ENCODE data around the gene PLCB4. TPM values are rescaled to one million over a fixed set of nuclear protein-coding genes. Genes with fewer than 3 reads are reported as not detected.

The PLCB4 gene
- total and polyA plus RNA-seq, 2 experiments from 2014 or later, result 6.5 to 16.1 TPM

- TF ChIP-seq ZNF462 (CRISPR knock-in tag; IDR thresholded peaks at IDR 0.05) (no peak), CREB1 (CRISPR knock-in tag; IDR thresholded peaks at IDR 0.05; ENCODE audit: low read depth) (no peak), ETS1 (IDR thresholded peaks at IDR 0.05) (no peak), JUNB (IDR thresholded peaks at IDR 0.05; ENCODE audit: unreplicated experiment) (no peak)
Observed at GRCh38 chr20:9141070-9141469, 72.2 kb downstream of the PLCB4 start (continued).

- Histone ChIP-seq H4K20me1 (replicated peaks; ENCODE audit: insufficient read depth) (no peaks in the 10 kb centered on the region), H3F3A (replicated peaks; ENCODE audit: low read depth) (no peaks in the 10 kb centered on the region), H3K79me2 (replicated peaks; ENCODE audit: insufficient read depth) (no peaks in the 10 kb centered on the region; the same call in 1 of the 2 replicates), H3K4me3 (no peak overlapping the region), H3K4me1 (ENCODE audit: insufficient read depth) (no peaks in the 10 kb centered on the region; the same call in 1 of the 2 replicates), H2AFZ (no peak overlapping the region), H3K27me3 (ENCODE audit: insufficient read depth) (no peaks in the 10 kb centered on the region), H3K9me2 (ENCODE audit: insufficient read depth) (0 out of 2 replicates have a peak, but pooled peaks cover 8% of the 10 kb centered on the region), H3K27ac (ENCODE audit: low read depth) (no peak overlapping the region), H3K4me2 (no peak overlapping the region), H3K36me3 (ENCODE audit: insufficient read depth) (no peaks in the 10 kb centered on the region)
- Mint-ChIP-seq H3K27me3 (ENCODE audit: insufficient read depth, low read depth, poor library complexity) (no peaks in the 10 kb centered on the region), H3K4me1 (peaks cover 5% of the 10 kb centered on the region; the same call in 2 of the 3 replicates), H3K4me3 (no peak overlapping the region), H3K36me3 (ENCODE audit: low read depth) (peaks cover 17% of the 10 kb centered on the region), H3K27ac (no peak overlapping the region), H3K9me3 (peaks cover 6% of the 10 kb centered on the region; the same call in 2 of the 3 replicates)
- DNase-seq (ENCODE audit: low spot score) (no peak), ATAC-seq (no peak)
- TF ChIP-seq CTCF (conservative IDR thresholded peaks at IDR 0.05; ENCODE audit: low read depth in 2 of 2), result no peak
- no peak for TF ChIP-seq EZH2 (IDR thresholded peaks at IDR 0.05; ENCODE audit: low read depth, unreplicated experiment)
- TF ChIP-seq POLR2AphosphoS5 (IDR thresholded peaks at IDR 0.05; ENCODE audit: low read depth), result no peak
Observed at GRCh38 chr20:9141921-9142320, 73.0 kb downstream of the PLCB4 start.

Data from GM23338 (cell line).